CD4-positive, alpha-beta T cell treated with Interleukin-17A for 4 hours (primary cell): ENCODE data around the gene GRIFIN.

Experiments
- DNase-seq: peaks from one replicate; pipeline ENCODE4 v3.0.0-alpha.2; 2020; ENCODE audit warnings: mixed read lengths

The GRIFIN gene

DNA sequence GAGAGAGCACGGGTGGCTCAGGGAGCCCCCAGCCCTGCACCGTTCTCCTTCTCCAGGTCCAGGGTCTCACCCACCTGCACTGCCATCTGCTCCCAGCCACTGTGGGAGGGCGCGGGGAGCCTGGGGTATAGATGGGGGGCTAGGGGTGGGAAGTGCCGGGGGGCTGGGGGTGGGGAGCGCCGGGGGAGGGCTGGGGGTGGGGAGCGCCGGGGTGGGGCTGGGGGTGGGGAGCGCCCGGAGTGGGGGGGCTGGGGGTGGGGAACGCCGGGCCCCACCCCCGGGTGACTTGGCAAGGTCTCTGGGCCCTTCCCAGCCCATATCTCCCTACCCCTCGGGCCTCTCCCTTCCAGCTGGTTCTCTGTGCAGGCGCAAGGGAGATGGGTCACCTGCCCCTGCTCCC, at the start of gene GRIFIN:
Gene GRIFIN (minus strand): TSS at position 101 of the 400 bp plus-strand sequence. CDS start 15 bp downstream, at position 86.
- DNase-seq = no peak

- no peak for DNase-seq
These were observed 48.8 kb upstream of the GRIFIN start for GRCh38 chr7:2524808-2525657.

DNA sequence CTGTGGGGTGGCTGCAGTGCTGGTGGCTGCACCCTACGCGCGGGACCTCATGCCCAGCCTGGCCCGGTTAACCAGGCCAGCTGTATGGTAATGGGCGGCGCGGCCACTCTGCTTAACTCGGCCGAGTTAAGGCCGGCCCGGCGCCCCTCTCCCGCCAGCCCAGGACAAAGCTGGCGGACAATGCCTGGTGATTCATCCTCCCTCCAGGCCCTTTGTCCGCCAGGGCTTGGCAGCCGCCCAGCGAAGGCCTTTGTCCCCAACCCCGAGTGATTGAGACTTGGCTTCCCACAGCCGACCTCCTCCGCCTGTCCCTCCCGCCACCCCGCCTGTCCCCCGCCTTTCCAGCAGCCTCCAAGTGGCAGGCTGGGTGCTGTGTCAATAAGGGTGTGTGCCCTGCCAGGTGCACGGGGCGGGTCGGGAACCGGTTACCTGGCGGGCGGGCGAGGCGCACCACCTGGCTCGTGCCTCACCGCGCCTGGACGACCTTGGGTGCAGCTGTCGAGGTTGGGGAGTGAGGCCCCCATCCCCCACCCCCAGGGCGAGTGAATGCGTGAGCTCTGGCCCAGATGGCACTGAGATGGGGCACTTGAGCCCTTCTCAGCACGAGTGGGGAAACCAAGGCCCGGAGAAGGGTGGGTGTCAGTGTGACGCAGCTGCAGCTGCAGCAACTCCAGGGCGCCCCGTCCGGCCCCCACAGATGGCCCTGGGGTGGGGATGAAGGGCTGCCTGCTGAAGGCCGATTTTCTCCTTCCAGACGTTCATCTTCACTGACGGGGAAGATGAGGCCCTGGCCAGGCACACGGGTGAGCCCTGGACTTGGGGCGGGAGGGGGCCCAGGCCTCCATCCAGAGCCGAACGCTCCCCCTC, 48.0 kb upstream of the GRIFIN start:
- DNase-seq = peak; percentile 32

DNA sequence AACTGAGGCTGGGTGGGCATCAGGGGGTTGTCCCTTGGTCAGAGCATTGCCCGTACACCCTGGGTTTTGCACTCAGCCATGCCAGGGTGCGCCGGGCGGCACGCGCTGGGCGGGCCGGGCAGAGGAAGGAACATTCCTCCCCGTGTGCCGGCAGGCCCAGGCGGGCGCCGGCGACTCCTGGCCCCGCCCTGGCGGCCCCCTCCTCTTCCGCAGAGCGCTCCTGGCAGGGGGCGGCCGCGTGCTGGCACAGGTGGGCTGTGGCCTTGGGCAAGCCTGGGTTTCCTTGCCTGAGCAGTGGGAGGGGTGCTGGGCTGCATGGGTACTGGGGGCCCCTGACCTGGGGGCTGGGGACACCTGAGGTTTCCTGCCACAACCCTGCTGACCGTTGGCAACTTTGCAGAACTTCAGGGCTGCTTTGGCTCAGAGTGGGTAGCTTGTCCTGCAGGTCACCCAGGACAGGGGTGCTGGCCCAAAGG, 47.3 kb upstream of the GRIFIN start:
- no peak for DNase-seq

DNA sequence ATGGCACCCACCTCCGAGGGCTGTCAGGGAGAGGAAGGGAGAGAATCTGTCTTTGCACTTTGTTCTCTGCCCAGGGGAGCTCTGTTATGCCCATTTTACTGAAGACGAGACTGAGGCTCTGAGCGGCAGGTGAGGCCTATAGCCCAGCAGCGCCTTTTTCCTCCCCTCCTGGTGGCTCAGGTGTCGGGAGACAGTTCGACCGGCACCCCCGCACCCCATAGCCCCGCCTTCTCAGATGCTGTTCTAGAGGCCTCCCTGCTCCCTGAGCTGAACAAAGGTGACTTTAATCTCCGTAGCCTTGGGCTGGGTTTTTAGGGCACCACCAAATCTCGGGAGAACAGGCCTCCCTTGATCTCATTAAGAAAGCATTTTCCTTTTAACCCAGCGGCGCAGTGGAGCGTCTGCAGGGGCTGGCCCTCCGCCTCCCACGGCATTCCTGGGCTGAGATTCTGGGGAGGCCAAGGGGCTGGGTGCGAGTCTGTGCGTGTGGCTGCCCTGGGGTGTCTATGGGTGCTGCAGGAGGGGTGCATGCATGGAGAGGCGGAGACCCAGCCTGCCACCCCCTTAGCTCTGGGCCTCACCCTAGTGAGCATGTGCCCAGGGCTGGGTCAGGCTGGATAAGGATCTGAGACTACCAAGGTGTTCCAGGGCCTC, 46.7 kb upstream of the GRIFIN start:
- peak; percentile 54 for DNase-seq

DNA sequence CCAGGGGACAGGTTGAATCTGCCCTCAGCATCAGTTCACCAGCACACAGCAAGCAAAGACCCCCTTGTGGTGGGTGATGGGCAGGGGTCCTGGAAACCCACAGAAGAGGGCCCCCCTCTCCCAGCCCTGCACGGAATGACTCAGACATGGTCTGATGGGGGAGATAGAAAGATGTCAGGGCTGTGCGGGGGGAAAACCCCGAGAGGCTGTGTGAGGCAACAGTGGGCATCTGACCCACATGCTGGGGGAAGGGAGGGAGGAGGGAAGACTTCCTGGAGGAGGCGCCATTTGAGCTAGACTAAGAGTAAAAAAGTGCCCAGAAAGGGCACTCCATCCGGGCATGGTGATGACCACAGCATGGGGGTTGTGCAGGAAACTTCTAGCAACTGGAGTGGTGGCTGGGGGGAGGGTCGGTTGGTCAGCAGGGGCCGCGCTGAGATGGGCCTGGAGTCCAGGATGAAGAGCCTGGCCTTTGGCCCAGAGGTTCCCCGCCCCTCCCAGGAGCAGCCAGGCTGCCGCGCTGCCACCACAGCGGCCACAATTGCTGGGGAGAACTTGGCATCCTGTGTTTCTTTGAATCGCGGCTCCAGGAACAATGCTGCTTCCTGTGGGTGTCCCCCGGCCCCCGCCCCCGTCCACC, 45.9 kb upstream of the GRIFIN start:
- DNase-seq = peak; percentile 82

DNA sequence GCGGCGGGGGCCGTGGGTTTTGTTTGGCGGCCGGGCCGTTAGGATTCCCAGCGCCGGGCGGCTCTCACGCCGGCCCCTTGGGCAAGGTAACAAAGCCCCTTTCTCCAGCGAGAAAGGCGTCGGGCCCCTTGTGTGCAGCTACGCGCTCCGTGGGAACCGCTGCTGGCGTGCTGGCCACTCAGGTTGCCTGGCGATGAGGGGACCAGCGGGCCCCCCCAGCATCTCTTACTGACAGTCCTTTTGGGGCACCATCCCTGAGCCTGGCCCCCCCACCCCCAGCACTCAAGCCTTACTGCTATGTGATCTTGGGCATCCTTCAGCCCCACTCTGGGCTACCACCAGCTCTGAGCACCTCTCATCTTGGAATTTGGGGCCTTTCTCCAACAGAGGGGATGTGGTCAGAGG, 45.1 kb upstream of the GRIFIN start:
- peak; percentile 38 for DNase-seq

DNA sequence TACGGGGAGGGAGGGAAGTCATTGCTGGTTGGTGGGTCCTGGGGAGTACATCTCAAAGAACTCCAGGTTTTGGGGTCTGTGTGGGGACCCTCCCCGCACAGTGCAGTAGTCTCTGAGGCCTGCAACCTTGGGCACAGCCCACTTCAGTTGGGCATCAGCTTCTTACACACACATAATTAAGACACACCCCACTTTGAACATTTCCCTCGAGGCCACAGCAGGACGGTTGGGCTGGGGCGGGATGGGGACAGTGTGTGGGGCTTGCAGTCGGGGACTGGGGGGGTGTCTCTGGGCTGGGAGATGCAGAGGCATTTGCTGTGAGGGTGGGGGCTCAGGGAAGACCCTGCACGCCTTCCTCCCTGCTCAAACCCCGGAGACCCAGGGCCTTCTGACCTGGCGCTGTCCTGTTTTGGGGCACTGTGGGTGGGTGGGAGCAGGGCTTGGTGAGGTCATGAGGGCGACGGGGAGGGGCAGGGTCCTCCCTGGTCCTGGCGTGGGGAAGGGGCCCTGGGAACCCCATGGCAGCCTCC, 44.6 kb upstream of the GRIFIN start:
- peak; percentile 42 for DNase-seq

GRCh38 chr7:2520131-2520760, 44.0 kb upstream of the GRIFIN start:
- DNase-seq = peak; percentile 55

DNA sequence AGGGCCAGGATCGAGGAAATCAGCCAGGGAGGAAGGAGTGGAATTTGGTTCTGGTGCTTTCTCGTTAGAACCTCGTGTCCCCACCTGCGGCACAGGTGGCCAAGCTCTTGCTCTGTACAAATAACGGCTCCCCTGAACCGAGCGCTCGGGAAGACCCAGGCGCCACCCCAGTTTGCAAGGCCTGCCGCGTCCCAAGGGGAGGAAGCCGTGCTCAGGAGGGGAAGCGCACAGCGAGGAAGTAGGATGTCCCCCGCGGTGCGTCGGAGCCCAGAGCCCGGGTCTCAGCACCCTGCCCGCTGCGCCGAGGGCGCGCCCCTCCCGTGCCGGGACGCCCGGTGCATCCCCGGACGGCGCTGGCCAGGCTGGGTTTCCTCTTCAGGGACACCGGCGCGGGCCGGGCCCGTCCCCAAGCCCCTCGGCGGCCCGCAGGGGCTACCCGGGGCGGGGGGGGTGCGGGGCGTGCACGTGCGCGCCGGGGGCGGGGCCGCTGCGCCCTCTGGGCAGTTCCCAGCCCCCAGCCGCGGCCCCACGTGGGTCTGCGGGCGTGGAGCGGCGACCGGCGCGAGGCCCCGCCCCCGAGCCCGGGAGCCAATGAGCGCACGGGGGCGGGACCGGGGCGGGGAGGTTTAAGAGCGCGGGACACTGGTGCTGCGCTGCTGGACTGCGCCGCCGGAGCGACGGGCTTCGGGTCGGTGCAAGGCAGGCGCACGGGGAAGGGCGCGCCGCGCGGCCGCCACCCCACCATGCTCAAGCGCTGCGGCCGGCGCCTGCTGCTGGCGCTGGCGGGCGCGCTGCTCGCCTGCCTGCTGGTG, 43.1 kb upstream of the GRIFIN start, which contains the start of gene LFNG:
Gene LFNG (plus strand): TSS at position 656 of the 812 bp plus-strand sequence. CDS start 88 bp downstream, at position 744.
- DNase-seq = peak; percentile 95

- DNase-seq = no peak
These were observed 42.5 kb upstream of the GRIFIN start for GRCh38 chr7:2518737-2519118.

GRCh38 chr7:2517678-2518507, 41.7 kb upstream of the GRIFIN start:
- no peak for DNase-seq

DNA sequence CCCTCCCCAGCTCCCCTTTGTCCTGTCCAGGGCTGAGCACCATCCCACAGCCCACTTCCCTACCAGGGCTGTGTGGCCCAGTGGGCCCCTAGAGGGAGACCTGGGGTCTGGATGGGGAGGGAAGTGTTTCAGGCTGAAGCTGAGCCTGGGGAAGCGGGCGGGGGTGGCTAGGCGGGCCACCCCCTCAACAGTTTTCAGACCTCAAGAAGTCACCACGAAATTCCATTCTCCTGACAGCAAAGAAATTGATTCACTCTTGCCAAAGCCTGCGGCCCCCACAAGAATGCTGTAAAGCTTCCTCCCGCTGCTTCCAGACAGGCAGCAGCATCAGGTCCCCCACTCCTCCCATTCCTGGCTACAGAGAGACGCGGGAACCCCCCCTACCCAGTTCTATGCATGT, 40.8 kb upstream of the GRIFIN start:
- DNase-seq = no peak

- DNase-seq = no peak
These were observed 40.0 kb upstream of the GRIFIN start for GRCh38 chr7:2516194-2516555.

DNA sequence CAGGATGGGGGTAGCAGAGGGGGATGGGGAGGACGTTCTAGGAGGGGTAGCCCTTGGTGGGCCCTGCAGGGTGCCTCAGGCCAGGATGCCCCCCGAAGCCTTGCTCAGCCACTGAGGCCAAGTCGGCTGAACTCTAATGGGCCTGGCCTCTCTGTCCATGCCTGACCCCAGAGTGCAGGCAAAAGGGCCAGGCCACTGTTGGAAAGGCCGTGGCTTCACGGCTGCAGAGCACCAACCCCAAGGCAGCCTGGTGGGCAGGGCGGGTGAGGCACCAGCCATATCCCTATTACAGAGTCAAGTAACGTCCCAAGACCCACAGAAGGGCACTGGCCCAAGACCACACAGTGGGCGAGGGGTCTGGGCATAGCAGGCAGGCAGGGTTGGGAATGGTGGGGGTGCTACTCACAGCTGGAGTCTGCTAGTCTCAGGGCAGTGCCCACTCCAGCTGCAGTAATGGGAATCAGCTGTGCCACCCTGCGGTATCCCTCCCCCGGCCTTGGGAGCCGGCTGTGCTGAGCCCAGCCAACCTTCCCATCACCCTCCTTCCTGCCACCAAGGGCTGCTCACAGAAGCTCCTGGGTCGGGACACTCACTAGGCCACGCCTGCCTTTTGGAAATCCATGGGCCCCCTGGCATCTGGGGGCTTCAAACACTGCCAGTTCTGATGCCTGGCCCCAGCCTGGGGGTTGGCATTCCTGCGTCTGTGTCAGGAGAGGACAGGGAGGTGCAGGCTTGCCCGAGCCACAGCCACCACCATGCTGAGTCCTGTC, 39.4 kb upstream of the GRIFIN start:
- no peak for DNase-seq

DNA sequence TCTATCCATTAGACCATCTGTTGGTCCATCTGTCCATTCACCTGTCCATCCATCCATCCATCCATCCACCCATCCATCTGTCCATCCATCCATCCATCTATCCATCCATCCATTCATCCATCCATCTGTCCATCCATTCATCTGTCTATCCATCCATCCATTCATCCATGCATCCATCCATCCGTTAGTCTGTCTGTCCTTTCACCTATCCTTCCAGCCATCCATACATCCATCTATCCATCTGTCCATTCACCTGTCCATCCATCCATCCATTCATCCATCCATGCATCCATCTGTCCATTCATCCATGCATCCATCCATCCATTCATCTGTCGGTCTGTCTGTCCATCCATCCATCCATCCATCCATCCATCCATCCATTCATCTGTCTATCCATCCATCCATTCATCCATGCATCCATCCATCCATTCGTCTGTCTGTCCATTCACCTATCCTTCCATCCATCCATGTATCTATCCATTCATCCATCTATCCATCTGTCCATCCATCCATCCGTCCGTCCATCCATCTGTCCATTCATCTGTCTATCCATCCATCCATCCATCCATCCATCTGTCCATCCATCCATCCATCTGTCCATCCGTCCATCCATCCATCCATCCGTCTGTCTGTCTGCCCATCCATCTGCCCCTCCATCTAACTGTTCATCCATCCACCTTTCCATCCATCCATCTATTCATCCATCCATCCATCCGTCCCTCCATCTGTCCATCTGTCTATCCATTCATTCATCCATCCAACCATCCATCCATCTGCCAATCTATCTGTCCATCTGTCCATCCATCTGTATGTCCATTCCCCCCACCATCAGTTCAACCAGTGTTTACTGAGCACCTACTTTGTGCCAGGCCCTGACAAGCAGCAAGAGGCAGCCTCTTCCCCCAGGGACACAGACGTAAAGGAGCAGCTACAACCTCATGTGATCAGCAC, 38.5 kb upstream of the GRIFIN start:
- no peak for DNase-seq

- no peak for DNase-seq
These were observed 37.5 kb upstream of the GRIFIN start for GRCh38 chr7:2513702-2514101.

DNA sequence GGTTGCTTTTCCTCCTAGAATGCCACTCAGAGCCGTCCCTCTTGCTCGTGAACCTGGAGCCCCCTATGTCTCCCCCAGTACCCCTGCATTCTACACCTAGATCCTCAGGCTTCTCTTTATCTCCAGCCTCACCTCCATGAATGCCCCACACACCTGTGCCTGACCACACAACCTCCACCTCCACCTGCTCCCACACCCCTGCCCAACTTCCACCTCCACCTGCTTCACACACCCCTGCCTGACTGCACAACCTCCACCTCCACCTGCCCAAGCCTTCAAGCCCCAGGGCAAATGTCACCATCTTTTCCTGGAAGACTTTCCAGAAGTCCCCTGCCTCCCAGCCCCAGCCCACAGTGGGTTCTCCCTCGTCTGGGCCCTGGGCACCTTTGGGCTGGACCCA, 36.5 kb upstream of the GRIFIN start:
- no peak for DNase-seq
